Fibroblast of villous mesenchyme (primary cell): Measurements from ENCODE around the gene KIAA1755. TPM values are rescaled to one million over a fixed set of nuclear protein-coding genes. Genes with fewer than 3 reads are reported as not detected.
A peak's percentile ranks its signal among the peaks of the same experiment; 100 is the strongest.

Experiments
- DNase-seq: peaks from one replicate; pipeline ENCODE4 v3.0.0-alpha.2; 2010; ENCODE audit warnings: low read depth
- H3K4me3 ChIP-seq: 2 replicates; pipeline ENCODE4 v1.5.1; 2011; ENCODE audit warnings: low read depth, mild to moderate bottlenecking, low read length
- total RNA-seq: library from RNA; depleted of rRNA; stranded (reverse); fragments of >200 nt; gene quantifications from 2 replicates; pipeline ENCODE4 v1.2.3, GENCODE V29; 2012
- TF ChIP-seq, protein P1 (sequence below): IDR thresholded peaks from 2 replicates; pipeline ENCODE4 v1.5.1; 2012; ENCODE audit warnings: low read depth, mild to moderate bottlenecking, low read length; ENCODE audit not compliant: insufficient read depth

The KIAA1755 gene
- total RNA-seq, 1 donor = 1.3 TPM

DNA sequence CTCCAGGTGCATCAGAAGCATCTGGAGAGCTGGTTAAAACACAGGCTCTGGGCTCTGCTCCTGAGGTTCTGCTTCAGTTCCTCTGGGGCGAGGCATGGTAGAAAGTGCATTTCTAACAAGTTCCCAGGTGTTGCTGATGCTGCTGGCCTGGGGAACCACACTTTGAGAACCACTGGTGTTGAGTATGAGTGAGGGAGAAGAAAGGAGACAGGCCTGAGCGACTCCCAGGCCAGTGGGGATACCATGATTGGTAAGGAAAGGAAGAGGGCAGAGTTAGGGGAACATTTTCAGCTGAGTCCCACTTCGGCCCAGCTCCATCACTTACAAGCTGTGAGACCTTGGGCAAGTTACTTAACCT is 36.8 kb downstream of the KIAA1755 start:
- no peak overlapping the region for H3K4me3 ChIP-seq
- no peak for DNase-seq
- TF ChIP-seq, protein P1, sequence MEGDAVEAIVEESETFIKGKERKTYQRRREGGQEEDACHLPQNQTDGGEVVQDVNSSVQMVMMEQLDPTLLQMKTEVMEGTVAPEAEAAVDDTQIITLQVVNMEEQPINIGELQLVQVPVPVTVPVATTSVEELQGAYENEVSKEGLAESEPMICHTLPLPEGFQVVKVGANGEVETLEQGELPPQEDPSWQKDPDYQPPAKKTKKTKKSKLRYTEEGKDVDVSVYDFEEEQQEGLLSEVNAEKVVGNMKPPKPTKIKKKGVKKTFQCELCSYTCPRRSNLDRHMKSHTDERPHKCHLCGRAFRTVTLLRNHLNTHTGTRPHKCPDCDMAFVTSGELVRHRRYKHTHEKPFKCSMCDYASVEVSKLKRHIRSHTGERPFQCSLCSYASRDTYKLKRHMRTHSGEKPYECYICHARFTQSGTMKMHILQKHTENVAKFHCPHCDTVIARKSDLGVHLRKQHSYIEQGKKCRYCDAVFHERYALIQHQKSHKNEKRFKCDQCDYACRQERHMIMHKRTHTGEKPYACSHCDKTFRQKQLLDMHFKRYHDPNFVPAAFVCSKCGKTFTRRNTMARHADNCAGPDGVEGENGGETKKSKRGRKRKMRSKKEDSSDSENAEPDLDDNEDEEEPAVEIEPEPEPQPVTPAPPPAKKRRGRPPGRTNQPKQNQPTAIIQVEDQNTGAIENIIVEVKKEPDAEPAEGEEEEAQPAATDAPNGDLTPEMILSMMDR = no peak

DNA sequence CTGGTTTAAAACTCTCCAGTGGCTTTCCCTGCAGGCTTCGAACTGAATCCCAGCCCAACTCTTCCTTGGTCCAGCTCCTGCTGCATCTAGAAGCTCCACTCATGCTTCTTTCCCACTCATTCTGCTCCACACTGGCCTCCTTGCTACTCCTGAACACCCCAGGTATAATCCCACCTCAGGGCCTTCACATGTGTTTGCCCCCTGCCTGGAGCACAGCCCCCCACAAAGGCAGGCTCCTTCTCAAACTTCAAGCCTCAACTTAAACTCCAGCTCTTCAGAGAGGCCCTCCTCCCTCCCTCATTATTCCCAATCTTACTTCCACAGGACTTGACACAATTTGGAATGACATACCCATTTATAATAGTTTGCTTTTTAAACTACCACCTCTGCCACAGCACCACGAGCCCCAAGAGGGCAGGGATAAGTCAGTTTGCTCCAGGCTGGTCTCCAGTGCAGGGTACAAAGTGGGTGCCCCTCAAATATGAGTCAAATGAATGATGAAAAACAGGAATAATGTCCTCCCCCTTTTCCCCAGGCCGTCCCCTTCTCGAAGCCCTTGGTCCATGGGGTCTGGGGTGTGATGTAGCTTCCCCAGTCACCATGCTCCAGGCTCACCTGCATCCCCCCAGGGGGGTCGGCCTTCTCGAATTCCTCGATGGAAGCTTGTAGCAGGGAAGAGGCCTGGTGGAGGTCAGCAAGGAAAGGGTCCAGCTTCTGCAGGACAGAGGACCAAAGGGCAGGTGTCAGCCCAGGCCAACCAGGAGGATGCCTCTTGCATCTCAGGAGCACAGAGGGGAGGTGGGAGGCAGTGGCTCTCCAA is 37.4 kb downstream of the KIAA1755 start:
- H3K4me3 ChIP-seq = no peak overlapping the region
- DNase-seq = no peak
- TF ChIP-seq, protein P1 = no peak

DNA sequence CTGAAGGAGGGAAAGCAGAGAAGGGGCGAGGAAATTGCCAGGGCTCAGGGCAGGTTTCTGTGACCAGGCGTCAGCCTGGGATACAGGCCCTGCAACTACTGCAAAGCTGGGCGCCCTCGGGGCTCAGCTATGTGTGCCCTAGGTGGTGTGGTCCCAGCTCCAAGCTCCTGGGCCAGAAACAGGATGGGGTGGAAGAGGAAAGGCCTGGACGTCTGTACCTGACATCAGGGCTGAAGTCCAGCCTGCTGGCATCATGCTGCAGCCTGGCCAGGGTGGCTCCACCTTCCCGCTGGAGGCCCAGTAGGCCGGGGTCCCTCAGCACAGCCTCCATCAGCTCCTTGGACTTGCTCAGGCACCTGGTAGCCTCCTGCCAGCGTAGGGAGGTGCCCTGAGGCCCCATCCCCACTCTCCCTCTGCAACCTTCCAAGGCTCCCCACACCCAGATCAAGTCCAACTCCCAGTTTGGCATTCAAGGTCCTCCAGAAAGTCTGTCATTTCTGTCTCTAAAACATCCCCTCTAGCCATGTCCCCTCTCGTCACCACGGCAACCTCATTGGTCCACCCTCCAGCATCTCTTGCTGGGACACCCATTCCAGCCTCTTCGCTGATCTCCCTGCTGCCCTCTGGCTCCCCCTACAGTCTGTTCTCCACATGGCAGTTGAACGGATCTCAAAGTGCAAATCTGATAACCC is 38.2 kb downstream of the KIAA1755 start:
- H3K4me3 ChIP-seq = no peak overlapping the region
- DNase-seq = peak; percentile 57
- TF ChIP-seq, protein P1 = peak; percentile 99

DNA sequence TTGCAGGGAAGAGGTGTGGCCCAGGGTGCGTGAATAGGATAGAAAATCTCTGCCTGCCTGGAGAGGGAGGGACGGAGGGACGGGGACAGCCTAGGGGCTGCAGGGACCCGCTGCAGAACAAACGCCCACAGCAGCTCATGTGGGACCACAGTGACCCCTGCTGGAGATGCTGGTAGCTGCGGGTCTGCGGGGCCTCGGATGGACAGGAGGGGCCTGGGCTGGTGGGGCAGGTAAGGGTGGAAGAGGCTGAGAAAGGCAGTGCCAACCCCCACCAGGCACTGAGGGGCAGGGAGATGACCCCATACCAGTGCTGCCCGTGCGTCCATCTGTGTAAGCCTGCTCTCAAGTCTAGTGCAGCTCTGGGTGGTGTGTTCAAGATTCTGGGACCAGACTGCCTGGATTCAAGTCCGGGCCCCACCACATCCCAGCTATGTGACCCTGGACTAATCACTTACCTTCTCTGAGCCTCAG is 39.4 kb downstream of the KIAA1755 start:
- peak overlapping the region; percentile 36 for H3K4me3 ChIP-seq
- TF ChIP-seq, protein P1 = peak; percentile 90
- DNase-seq = peak; percentile 66

DNA sequence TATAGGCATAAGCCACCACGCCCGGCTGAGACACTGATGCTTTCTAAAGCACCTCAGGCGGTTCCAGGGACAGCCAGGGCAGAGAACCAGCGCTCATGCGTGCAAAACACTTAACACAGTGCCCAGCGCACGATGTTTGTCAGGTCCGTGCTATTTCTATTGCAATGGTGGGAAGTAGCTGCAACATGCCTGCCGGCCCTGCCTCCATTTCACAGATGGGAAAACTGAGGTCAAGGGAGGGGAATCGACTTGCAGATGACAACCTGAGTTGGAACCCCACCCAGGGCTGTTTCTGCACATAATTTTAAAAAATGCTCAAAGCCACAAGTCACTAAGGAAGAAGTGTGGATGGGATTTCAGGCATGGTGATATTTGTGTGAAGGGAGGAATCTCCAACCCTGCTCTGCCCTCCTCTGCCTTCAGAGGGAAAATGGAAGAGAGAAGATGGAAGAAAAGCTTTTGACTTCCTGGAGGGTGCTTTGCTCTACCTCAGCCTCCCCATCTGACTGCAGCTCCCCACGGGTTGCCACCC is 39.9 kb downstream of the KIAA1755 start:
- no peak for DNase-seq
- TF ChIP-seq, protein P1 = no peak
- H3K4me3 ChIP-seq = peak overlapping the region; percentile 36

DNA sequence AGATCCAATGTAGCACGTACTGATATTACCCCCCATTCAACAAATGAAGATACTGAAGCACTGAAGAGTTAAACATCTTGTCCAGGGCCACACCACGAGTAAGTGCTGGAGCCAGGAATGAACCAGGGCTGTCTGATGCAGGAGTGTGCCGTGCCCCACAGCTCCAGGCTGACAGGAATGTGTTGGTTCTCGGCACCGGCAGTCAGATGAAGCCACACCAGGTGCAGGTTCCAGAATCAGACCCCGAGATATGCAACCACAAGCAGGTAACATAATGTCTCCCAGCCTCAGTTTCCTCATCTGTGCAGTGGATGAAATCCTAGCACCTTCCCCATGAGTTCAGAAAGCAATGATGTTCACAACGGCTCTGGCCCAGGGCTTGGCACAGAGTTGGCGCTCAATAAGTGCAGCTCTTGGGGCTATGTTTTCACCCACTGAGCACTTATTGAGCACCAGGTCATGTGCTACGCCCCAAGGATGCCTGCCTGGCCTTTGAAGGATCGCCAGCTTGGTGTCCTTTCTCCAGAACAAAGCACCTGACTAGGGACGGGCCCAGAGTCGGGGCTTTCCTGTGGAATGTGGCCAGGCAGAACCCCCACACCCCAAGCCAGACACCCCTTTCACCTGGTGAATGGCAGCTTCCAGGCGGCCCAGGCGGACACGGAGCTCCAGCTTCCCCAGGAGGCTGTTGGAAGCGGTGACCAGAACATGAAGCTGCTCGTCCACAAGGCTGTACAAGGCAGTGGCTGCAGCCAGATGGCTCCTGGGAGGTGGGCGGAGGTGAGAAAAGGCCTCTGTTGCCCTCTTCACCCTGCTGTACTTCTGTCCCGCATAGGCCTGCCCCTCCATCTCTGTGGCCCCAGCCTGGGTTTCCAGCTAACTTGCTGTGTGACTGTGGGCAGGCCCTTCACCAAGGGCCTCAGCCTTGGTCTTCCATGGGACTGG is 41.3 kb downstream of the KIAA1755 start:
- DNase-seq = no peak
- TF ChIP-seq, protein P1 = no peak
- no peak overlapping the region for H3K4me3 ChIP-seq
